Right atrium auricular region (tissue), 2 donors: ENCODE data around the gene ATP2A3. TPM values are rescaled to one million over a fixed set of nuclear protein-coding genes. Genes with fewer than 3 reads are reported as not detected.

Experiments
- DNase-seq: peaks from one replicate; pipeline ENCODE4 v3.0.0-alpha.2; 2019; ENCODE audit warnings: low spot score
- H3K27ac ChIP-seq, 2 donors: fragments of 200-600 bp; sonication (generic); 1 replicate in 1 of 2; 2 replicates in 1 of 2; pipeline ENCODE4 v1.5.1; 2016 to 2019
- H3K27me3 ChIP-seq, 2 donors: fragments of 200-600 bp; sonication (generic); one replicate each; pipeline versions ENCODE4 v1.5.1 to v1.6.0; 2017 to 2019
- H3K36me3 ChIP-seq: fragments of 200-600 bp; sonication (generic); one replicate; pipeline ENCODE4 v1.5.1; 2016
- H3K4me1 ChIP-seq, 2 donors: fragments of 200-600 bp; sonication (generic); one replicate each; pipeline versions ENCODE4 v1.5.1 to v1.6.0; 2017 to 2019
- H3K4me3 ChIP-seq, 2 donors: fragments of 200-600 bp; sonication (generic); 1 replicate in 1 of 2; 2 replicates in 1 of 2; pipeline ENCODE4 v1.5.1; 2017 to 2019; ENCODE audit warnings: mild to moderate bottlenecking in 1 of 2, moderate library complexity in 1 of 2
- H3K9me3 ChIP-seq, 2 donors: fragments of 200-600 bp; sonication (generic); one replicate each; pipeline ENCODE4 v1.5.1; 2019
- CTCF ChIP-seq, 2 donors: fragments of 200-600 bp; sonication (generic); IDR thresholded peaks; one replicate each; pipeline ENCODE4 v1.5.1; 2019; ENCODE audit warnings: antibody characterized with exemption in 2 of 2
- total RNA-seq, 2 donors: library from RNA; depleted of rRNA; stranded (reverse); fragments of >200 nt; gene quantifications; one replicate each; pipeline ENCODE4 v1.1.0, GENCODE V29; 2016

The ATP2A3 gene
- total RNA-seq, 2 donors from 2014 or later: 5.5 to 12.2 TPM

GRCh38 chr17:3973495-3974137 lies 9.4 kb upstream of the ATP2A3 start:
- H3K4me1 ChIP-seq: peaks cover 0 to 21% of the 10 kb centered on the region in 2 donors
- H3K4me3 ChIP-seq: no peak overlapping the region
- no peaks in the 10 kb centered on the region for H3K27me3 ChIP-seq
- no peak overlapping the region for H3K27ac ChIP-seq
- no peaks in the 10 kb centered on the region for H3K36me3 ChIP-seq
- DNase-seq: no peak
- no peak for TF ChIP-seq CTCF (IDR thresholded peaks at IDR 0.05)
- H3K9me3 ChIP-seq: peaks cover 0 to 7% of the 10 kb centered on the region in 2 donors

- DNase-seq: no peak
- Histone ChIP-seq H3K36me3 (no peaks in the 10 kb centered on the region), H3K4me3 (no peak overlapping the region), H3K27ac (no peak overlapping the region), H3K27me3 (no peaks in the 10 kb centered on the region), H3K4me1 (peaks cover 0 to 21% of the 10 kb centered on the region in 2 donors), H3K9me3 (peaks cover 0 to 7% of the 10 kb centered on the region in 2 donors)
- TF ChIP-seq CTCF (IDR thresholded peaks at IDR 0.05): no peak
These were observed 8.7 kb upstream of the ATP2A3 start for GRCh38 chr17:3972931-3973330.

- H3K27ac ChIP-seq: no peak overlapping the region
- H3K36me3 ChIP-seq: no peaks in the 10 kb centered on the region
- H3K4me1 ChIP-seq: peaks cover 0 to 15% of the 10 kb centered on the region in 2 donors
- H3K27me3 ChIP-seq: no peaks in the 10 kb centered on the region
- no peak overlapping the region for H3K4me3 ChIP-seq
- DNase-seq: no peak
- H3K9me3 ChIP-seq: peaks cover 0 to 7% of the 10 kb centered on the region in 2 donors
- no peak for TF ChIP-seq CTCF (IDR thresholded peaks at IDR 0.05)
These were observed 8.1 kb upstream of the ATP2A3 start for GRCh38 chr17:3972281-3972731.

GRCh38 chr17:3970668-3971067 lies 6.4 kb upstream of the ATP2A3 start:
- Histone ChIP-seq H3K27ac (no peak overlapping the region), H3K36me3 (no peaks in the 10 kb centered on the region), H3K4me3 (no peak overlapping the region), H3K4me1 (no peaks in the 10 kb centered on the region), H3K27me3 (no peaks in the 10 kb centered on the region), H3K9me3 (peaks cover 0 to 7% of the 10 kb centered on the region in 2 donors)
- TF ChIP-seq CTCF (IDR thresholded peaks at IDR 0.05): no peak
- DNase-seq: no peak

GRCh38 chr17:3969963-3970362 lies 5.7 kb upstream of the ATP2A3 start:
- no peak for TF ChIP-seq CTCF (IDR thresholded peaks at IDR 0.05)
- Histone ChIP-seq H3K36me3 (no peaks in the 10 kb centered on the region), H3K9me3 (peaks cover 0 to 4% of the 10 kb centered on the region in 2 donors), H3K4me1 (peaks cover 0 to 6% of the 10 kb centered on the region in 2 donors), H3K27me3 (no peaks in the 10 kb centered on the region), H3K4me3 (no peak overlapping the region), H3K27ac (no peak overlapping the region)
- no peak for DNase-seq
